Keratinocyte (primary cell): ENCODE results near the gene NOX4. TPM values are rescaled to one million over a fixed set of nuclear protein-coding genes. Genes with fewer than 3 reads are reported as not detected.

Experiments used
- DNase-seq: peaks from one replicate; pipeline ENCODE4 v3.0.0-alpha.2; 2011; ENCODE audit warnings: low read depth, missing footprints, low spot score
- FAIRE-seq: peaks from 2 replicates; lab custom pipeline; 2011; peaks lifted over from hg19 to GRCh38; lab: Jason Lieb, UNC
- H2AFZ ChIP-seq: 2 replicates; pipeline ENCODE4 v1.6.0; 2012; ENCODE audit warnings: low read length, control low read depth, inconsistent platforms; ENCODE audit not compliant: control insufficient read depth
- H3K27ac ChIP-seq: 2 replicates; pipeline ENCODE4 v1.5.1; 2011; ENCODE audit warnings: low read length; ENCODE audit not compliant: control insufficient read depth, insufficient read depth
- H3K27me3 ChIP-seq: 3 replicates; pipeline ENCODE4 v1.6.0; 2011; ENCODE audit warnings: low read length; ENCODE audit not compliant: control insufficient read depth, insufficient read depth; ENCODE audit errors: extremely low read depth
- H3K36me3 ChIP-seq, 2 experiments: 2 replicates in 1 of 2; 3 replicates in 1 of 2; pipeline ENCODE4 v1.5.1; 2011; ENCODE audit warnings: low read length in 2 of 2, mild to moderate bottlenecking in 1 of 2; ENCODE audit not compliant: control insufficient read depth in 2 of 2, insufficient read depth in 2 of 2; ENCODE audit errors: extremely low read depth in 1 of 2
- H3K4me1 ChIP-seq: 3 replicates; pipeline ENCODE4 v1.5.1; 2011; ENCODE audit warnings: low read length; ENCODE audit not compliant: control insufficient read depth, insufficient read depth; ENCODE audit errors: extremely low read depth
- H3K4me2 ChIP-seq: 3 replicates; pipeline ENCODE4 v1.6.0; 2011; ENCODE audit warnings: low read depth, low read length; ENCODE audit not compliant: control insufficient read depth, insufficient read depth; ENCODE audit errors: extremely low read depth
- H3K4me3 ChIP-seq, 3 experiments: fragments of 200-600 bp in 1 of 3; sonication (generic) in 1 of 3; 2 replicates in 2 of 3; 3 replicates in 1 of 3; pipeline ENCODE4 v1.5.1; 2011 to 2016; ENCODE audit warnings: low read length in 3 of 3, mild to moderate bottlenecking in 3 of 3, control low read depth in 2 of 3, inconsistent platforms in 1 of 3, low read depth in 1 of 3, mixed read lengths in 1 of 3, mixed run types in 1 of 3, moderate library complexity in 1 of 3; ENCODE audit not compliant: control insufficient read depth in 2 of 3, insufficient read depth in 2 of 3; ENCODE audit errors: extremely low read depth in 1 of 3
- H3K79me2 ChIP-seq: 2 replicates; pipeline ENCODE4 v1.6.0; 2012; ENCODE audit warnings: low read length; ENCODE audit not compliant: control insufficient read depth, insufficient read depth
- H3K9ac ChIP-seq: 3 replicates; pipeline ENCODE4 v1.6.0; 2011; ENCODE audit warnings: low read length; ENCODE audit not compliant: control insufficient read depth, insufficient read depth; ENCODE audit errors: extremely low read depth
- H3K9me1 ChIP-seq: 3 replicates; pipeline ENCODE4 v1.6.0; 2011; ENCODE audit warnings: low read length; ENCODE audit not compliant: control insufficient read depth, insufficient read depth; ENCODE audit errors: extremely low read depth
- H3K9me3 ChIP-seq: 2 replicates; pipeline ENCODE4 v1.5.1; 2012; ENCODE audit warnings: low read depth, low read length; ENCODE audit not compliant: control insufficient read depth
- H4K20me1 ChIP-seq: 3 replicates; pipeline ENCODE4 v1.6.0; 2011; ENCODE audit warnings: low read length; ENCODE audit not compliant: control insufficient read depth, insufficient read depth; ENCODE audit errors: extremely low read depth
- EZH2 ChIP-seq: IDR thresholded peaks from one replicate; pipeline ENCODE4 v1.6.1; 2012; ENCODE audit warnings: inconsistent platforms, mild to moderate bottlenecking, low read length, moderate library complexity
- dilution Hi-C: fragments of 300-500 bp; cut with MboI; formaldehyde crosslinking; loops from one replicate; pipeline ENCODE4 v1.7.0; 2020; ENCODE audit warnings: low sequenced_read_pairs; ENCODE audit not compliant: extremely low pct_ligation_motif_present
- polyA plus RNA-seq, 5 experiments: library from polyadenylated mRNA; depleted of rRNA in 3 of 5; stranded (reverse) in 3 of 5; stranded (forward) in 1 of 5; unstranded in 1 of 5; fragments of >200 nt; gene quantifications; 1 replicate in 1 of 5; 2 replicates in 3 of 5; 3 replicates in 1 of 5; pipeline versions ENCODE4 v1.2.1 to v1.2.3, GENCODE V29; 2011 to 2012; ENCODE audit warnings: missing spikeins in 2 of 5, low read depth in 1 of 5, low replicate concordance in 1 of 5
- TF ChIP-seq, protein P1 (sequence below), 3 experiments: IDR thresholded peaks in 1 of 3; conservative IDR thresholded peaks in 1 of 3; optimal IDR thresholded peaks in 1 of 3; 2 replicates in 2 of 3; 3 replicates in 1 of 3; pipeline versions ENCODE3 to v1.5.1; 2011; ENCODE audit warnings: low read length in 3 of 3, mild to moderate bottlenecking in 3 of 3, moderate library complexity in 2 of 3, control low read depth in 1 of 3, inconsistent platforms in 1 of 3; ENCODE audit not compliant: insufficient read depth in 2 of 3; ENCODE audit errors: extremely low read depth in 1 of 3

The NOX4 gene
- polyA plus RNA-seq, 1 donor (not counting 4 experiments of a cell fraction or from before 2014, with no cell fraction given): not detected

DNA sequence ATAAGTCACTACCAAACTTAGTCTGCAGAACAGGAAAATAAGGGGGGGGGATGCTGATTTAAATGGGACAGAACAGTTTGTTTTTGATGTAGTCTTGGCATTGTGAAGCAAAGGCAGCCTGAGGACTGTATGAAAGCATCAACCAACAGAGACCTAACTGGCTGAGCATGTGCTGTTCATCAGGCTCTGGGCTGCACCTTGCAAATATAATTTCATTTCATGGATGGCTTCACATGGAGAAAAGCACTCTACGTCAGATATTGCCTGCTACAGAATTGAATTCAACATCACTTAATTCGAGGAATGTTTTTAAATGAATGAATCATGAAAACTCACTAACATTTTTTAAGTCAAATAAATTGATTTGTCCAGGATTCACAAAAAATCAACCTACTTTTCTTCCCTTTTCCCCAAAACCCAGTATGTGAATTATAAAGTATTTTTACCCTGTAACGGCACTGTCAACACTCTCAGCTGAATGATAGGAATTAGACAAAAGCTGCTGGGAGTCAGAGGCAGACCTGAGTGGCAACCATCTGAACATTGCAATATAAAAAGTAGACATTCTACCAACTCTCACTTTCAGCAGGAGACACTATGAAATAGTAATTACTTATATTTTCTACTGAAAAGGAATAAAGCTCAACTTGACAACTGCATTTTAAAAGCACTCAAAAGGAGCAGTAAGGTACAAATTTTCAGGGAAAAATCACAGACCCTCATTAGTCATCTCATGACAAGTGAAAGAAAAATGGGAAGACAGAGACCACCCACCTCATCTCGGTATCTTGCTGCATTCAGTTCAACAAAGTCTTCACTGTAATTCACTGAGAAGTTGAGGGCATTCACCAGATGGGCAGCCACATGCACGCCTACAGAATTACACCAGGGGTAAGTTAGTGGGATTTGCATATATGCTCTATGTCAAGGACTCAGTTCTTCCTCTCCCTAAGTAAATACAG lies 47.5 kb downstream of the NOX4 start:
- H3K4me1 ChIP-seq: no peaks in the 10 kb centered on the region
- H3K9me3 ChIP-seq: no peaks in the 10 kb centered on the region
- no peaks in the 10 kb centered on the region for H3K9me1 ChIP-seq
- no peak overlapping the region for H2AFZ ChIP-seq
- no peaks in the 10 kb centered on the region for H3K27me3 ChIP-seq
- H3K27ac ChIP-seq: no peak overlapping the region
- no peaks in the 10 kb centered on the region for H3K79me2 ChIP-seq
- dilution Hi-C loops: no loop called here
- no peak for DNase-seq
- no peak overlapping the region for H3K9ac ChIP-seq
- no peak overlapping the region for H3K4me2 ChIP-seq
- no peak overlapping the region for H3K4me3 ChIP-seq
- FAIRE-seq: no peak
- TF ChIP-seq, protein P1, sequence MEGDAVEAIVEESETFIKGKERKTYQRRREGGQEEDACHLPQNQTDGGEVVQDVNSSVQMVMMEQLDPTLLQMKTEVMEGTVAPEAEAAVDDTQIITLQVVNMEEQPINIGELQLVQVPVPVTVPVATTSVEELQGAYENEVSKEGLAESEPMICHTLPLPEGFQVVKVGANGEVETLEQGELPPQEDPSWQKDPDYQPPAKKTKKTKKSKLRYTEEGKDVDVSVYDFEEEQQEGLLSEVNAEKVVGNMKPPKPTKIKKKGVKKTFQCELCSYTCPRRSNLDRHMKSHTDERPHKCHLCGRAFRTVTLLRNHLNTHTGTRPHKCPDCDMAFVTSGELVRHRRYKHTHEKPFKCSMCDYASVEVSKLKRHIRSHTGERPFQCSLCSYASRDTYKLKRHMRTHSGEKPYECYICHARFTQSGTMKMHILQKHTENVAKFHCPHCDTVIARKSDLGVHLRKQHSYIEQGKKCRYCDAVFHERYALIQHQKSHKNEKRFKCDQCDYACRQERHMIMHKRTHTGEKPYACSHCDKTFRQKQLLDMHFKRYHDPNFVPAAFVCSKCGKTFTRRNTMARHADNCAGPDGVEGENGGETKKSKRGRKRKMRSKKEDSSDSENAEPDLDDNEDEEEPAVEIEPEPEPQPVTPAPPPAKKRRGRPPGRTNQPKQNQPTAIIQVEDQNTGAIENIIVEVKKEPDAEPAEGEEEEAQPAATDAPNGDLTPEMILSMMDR (optimal IDR thresholded peaks at IDR 0.05 in 1 of 3, IDR thresholded peaks at IDR 0.05 in 1 of 3, conservative IDR thresholded peaks at IDR 0.05 in 1 of 3; ENCODE audit: extremely low read depth in 1 of 3, insufficient read depth in 2 of 3, low read length in 3 of 3): no peak
- TF ChIP-seq EZH2: no peak
- no peaks in the 10 kb centered on the region for H3K36me3 ChIP-seq
- H4K20me1 ChIP-seq: no peaks in the 10 kb centered on the region

DNA sequence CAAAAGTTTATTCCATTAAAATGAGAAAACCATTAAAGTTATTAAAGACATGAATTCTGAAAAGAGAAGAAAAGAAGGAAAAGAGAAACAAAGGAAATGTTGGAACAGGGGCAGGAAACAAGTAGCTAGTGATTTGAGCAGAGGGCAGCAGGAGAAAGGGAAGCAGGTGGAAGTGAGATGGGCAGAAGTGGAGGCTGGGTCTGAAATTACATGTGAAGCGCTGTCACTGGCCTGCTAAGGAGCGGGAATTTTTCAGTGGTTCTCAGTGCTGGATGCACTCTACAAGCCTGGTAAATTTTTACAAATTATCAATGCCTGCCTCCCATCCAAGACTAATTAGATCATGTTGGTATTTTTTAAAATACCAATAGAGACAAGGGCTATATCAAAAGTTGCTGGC lies 48.4 kb downstream of the NOX4 start:
- Histone ChIP-seq H4K20me1 (no peaks in the 10 kb centered on the region), H3K4me3 (no peak overlapping the region), H3K27me3 (no peaks in the 10 kb centered on the region), H3K36me3 (no peaks in the 10 kb centered on the region), H3K27ac (no peak overlapping the region), H3K4me1 (no peaks in the 10 kb centered on the region), H2AFZ (no peak overlapping the region), H3K9ac (no peak overlapping the region), H3K9me1 (no peaks in the 10 kb centered on the region), H3K79me2 (no peaks in the 10 kb centered on the region), H3K9me3 (no peaks in the 10 kb centered on the region), H3K4me2 (no peak overlapping the region)
- no peak for DNase-seq
- no peak for FAIRE-seq
- dilution Hi-C loops: no loop called here
- no peak for TF ChIP-seq EZH2
- TF ChIP-seq, protein P1 (optimal IDR thresholded peaks at IDR 0.05 in 1 of 3, IDR thresholded peaks at IDR 0.05 in 1 of 3, conservative IDR thresholded peaks at IDR 0.05 in 1 of 3; ENCODE audit: extremely low read depth in 1 of 3, insufficient read depth in 2 of 3, low read length in 3 of 3): no peak
